HepG2 (cell line): ENCODE measurements around the gene PKP3. TPM values are rescaled to one million over a fixed set of nuclear protein-coding genes. Genes with fewer than 3 reads are reported as not detected.
A peak's percentile ranks its signal among the peaks of the same experiment; 100 is the strongest.

Source experiments
- HDAC1 ChIP-seq: sonication (generic); formaldehyde crosslinking; IDR thresholded peaks from 2 replicates; pipeline ENCODE4 v1.5.1; 2020; ENCODE audit warnings: mild to moderate bottlenecking, missing genetic modification reagents
- NR2F6 ChIP-seq, 2 experiments: IDR thresholded peaks; 2 replicates each; pipeline ENCODE4 v1.6.1; 2016; ENCODE audit warnings: antibody characterized with exemption in 1 of 2, mild to moderate bottlenecking in 1 of 2
- PRDM10 ChIP-seq: sonication (generic); formaldehyde crosslinking; IDR thresholded peaks from 2 replicates; pipeline ENCODE4 v1.4.0; 2020; ENCODE audit warnings: low read depth, missing genetic modification reagents
- RFX5 ChIP-seq: IDR thresholded peaks from 2 replicates; pipeline ENCODE4 v1.6.1; 2011; ENCODE audit warnings: low read depth, low read length, improper control_type of control experiment
- SALL2 ChIP-seq: sonication (generic); formaldehyde crosslinking; IDR thresholded peaks from 2 replicates; pipeline ENCODE4 v1.8.1; 2023; ENCODE audit warnings: mild to moderate bottlenecking, missing genetic modification reagents, inconsistent platforms
- TBL1XR1 ChIP-seq: fragments of 150-350 bp; IDR thresholded peaks from 2 replicates; pipeline ENCODE4 v1.6.1; 2014; ENCODE audit warnings: borderline replicate concordance, low read length; ENCODE audit not compliant: partially characterized antibody
- ZBED4 ChIP-seq: sonication (generic); formaldehyde crosslinking; IDR thresholded peaks from 2 replicates; pipeline ENCODE4 v1.4.0; 2020; ENCODE audit warnings: missing genetic modification reagents, borderline replicate concordance
- ZNF296 ChIP-seq: sonication (generic); formaldehyde crosslinking; conservative IDR thresholded peaks from 2 replicates; pipeline ENCODE4 v1.5.0; 2020; ENCODE audit warnings: mild to moderate bottlenecking, missing genetic modification reagents
- ZNF33B ChIP-seq: sonication (generic); formaldehyde crosslinking; IDR thresholded peaks from 2 replicates; pipeline ENCODE4 v1.5.1; 2020; ENCODE audit warnings: mild to moderate bottlenecking, missing genetic modification reagents
- ZNF639 ChIP-seq: conservative IDR thresholded peaks from 2 replicates; pipeline ENCODE4 v1.6.1; 2018; ENCODE audit warnings: missing genetic modification reagents
- ZNF674 ChIP-seq: sonication (generic); formaldehyde crosslinking; IDR thresholded peaks from 2 replicates; pipeline ENCODE4 v1.5.0; 2020; ENCODE audit warnings: low read depth, mild to moderate bottlenecking, missing genetic modification reagents
- ZNF770 ChIP-seq: sonication (generic); formaldehyde crosslinking; IDR thresholded peaks from 2 replicates; pipeline ENCODE4 v1.5.0; 2020; ENCODE audit warnings: mild to moderate bottlenecking, missing genetic modification reagents
- ZNF850 ChIP-seq: sonication (generic); formaldehyde crosslinking; conservative IDR thresholded peaks from 2 replicates; pipeline ENCODE4 v1.9.0; 2021; ENCODE audit warnings: mild to moderate bottlenecking, missing genetic modification reagents
- ZXDC ChIP-seq: sonication (generic); formaldehyde crosslinking; IDR thresholded peaks from 2 replicates; pipeline ENCODE4 v1.5.0; 2020; ENCODE audit warnings: mild to moderate bottlenecking, missing genetic modification reagents
- polyA plus RNA-seq, 8 experiments: library from polyadenylated mRNA; depleted of rRNA in 3 of 8; stranded (reverse) in 7 of 8; unstranded in 1 of 8; fragments of >200 nt; fragmentation: Illumina TruSeq in 4 of 8; extraction: Trizol in 4 of 8; gene quantifications; 2 replicates each; pipeline versions ENCODE4 v1.2.1 to v1.2.3, GENCODE V29; 2011 to 2016; ENCODE audit warnings: low read depth in 4 of 8, missing spikeins in 1 of 8, mixed read lengths in 1 of 8; ENCODE audit not compliant: insufficient read depth in 1 of 8
- total RNA-seq, 5 experiments: library from RNA; depleted of rRNA; stranded (reverse); fragments of >200 nt; fragmentation: Illumina TruSeq; extraction: Trizol; gene quantifications; 2 replicates each; pipeline ENCODE4 v1.2.3, GENCODE V29; 2016; ENCODE audit warnings: low read depth in 1 of 5

Gene PKP3
- total and polyA plus RNA-seq, 2 of the 13 experiments (the other 11 are each of a cell fraction or from before 2014, with no cell fraction given): 18.0 to 28.7 TPM

- TF ChIP-seq RFX5 (0 out of 2 replicates have a peak, but pooled peaks have one; percentile 41), ZNF770 (CRISPR knock-in tag) (peak; percentile 42; the same call in 1 of the 2 replicates), ZNF296 (CRISPR knock-in tag) (no peak), ZNF33B (peak; percentile 42; the same call in 1 of the 2 replicates), ZNF850 (CRISPR knock-in tag) (no peak), NR2F6 (IDR thresholded peaks at IDR 0.05) (peak; percentile 11; the same call in 1 of the 2 replicates), NR2F6 (CRISPR knock-in tag; IDR thresholded peaks at IDR 0.05) (peak; percentile 41; the same call in 1 of the 2 replicates), HDAC1 (CRISPR knock-in tag) (peak; percentile 75), ZNF674 (no peak), ZBED4 (CRISPR knock-in tag) (peak; percentile 57), ZXDC (CRISPR knock-in tag) (no peak), TBL1XR1 (peak; percentile 87), PRDM10 (CRISPR knock-in tag) (peak; percentile 60; the same call in 1 of the 2 replicates), SALL2 (CRISPR knock-in tag) (no peak), ZNF639 (CRISPR knock-in tag) (0 out of 2 replicates have a peak, but pooled peaks have one; percentile 31)
Observed at GRCh38 chr11:353179-353873, 40.7 kb upstream of the PKP3 start (continued).
